Neuronal stem cell (in vitro differentiated cells): ENCODE results near the gene NSMF.

ENCODE experiments used
- DNase-seq: peaks from one replicate; pipeline ENCODE4 v3.0.0-alpha.2; 2013; ENCODE audit warnings: low spot score
- H2AFZ ChIP-seq: one replicate; pipeline ENCODE4 v1.6.1; 2013; ENCODE audit warnings: mild to moderate bottlenecking, low read length, inconsistent platforms
- H2AK5ac ChIP-seq: 2 replicates; pipeline ENCODE4 v1.6.1; 2013; ENCODE audit warnings: low read depth, mild to moderate bottlenecking, inconsistent platforms, low read length, moderate library complexity, mixed read lengths
- H2BK120ac ChIP-seq: 2 replicates; pipeline ENCODE4 v1.6.1; 2013; ENCODE audit warnings: low read depth, mild to moderate bottlenecking, inconsistent platforms, low read length, moderate library complexity, mixed read lengths
- H2BK12ac ChIP-seq: one replicate; pipeline ENCODE4 v1.6.1; 2013; ENCODE audit warnings: low read length, inconsistent platforms
- H2BK15ac ChIP-seq: 2 replicates; pipeline ENCODE4 v1.6.1; 2013; ENCODE audit warnings: mild to moderate bottlenecking, low read length, inconsistent platforms, mixed read lengths
- H2BK5ac ChIP-seq: one replicate; pipeline ENCODE4 v1.6.1; 2013; ENCODE audit warnings: inconsistent platforms, mild to moderate bottlenecking, low read length, moderate library complexity
- H3K14ac ChIP-seq: one replicate; pipeline ENCODE4 v1.6.1; 2013; ENCODE audit warnings: low read length, inconsistent platforms
- H3K18ac ChIP-seq: 2 replicates; pipeline ENCODE4 v1.6.1; 2013; ENCODE audit warnings: low read length, inconsistent platforms
- H3K23ac ChIP-seq: 2 replicates; pipeline ENCODE4 v1.6.1; 2013; ENCODE audit warnings: low read depth, mild to moderate bottlenecking, mixed read lengths, low read length, inconsistent platforms; ENCODE audit not compliant: poor library complexity
- H3K27ac ChIP-seq: replicated peaks from 3 replicates; pipeline ENCODE4 v1.5.1; 2013; ENCODE audit warnings: low read length, inconsistent platforms
- H3K27me3 ChIP-seq, 3 experiments: 2 replicates each; pipeline ENCODE4 v1.6.1; 2013; ENCODE audit warnings: low read length in 3 of 3, mild to moderate bottlenecking in 2 of 3, inconsistent platforms in 1 of 3, low read depth in 1 of 3, mixed read lengths in 1 of 3, moderate library complexity in 1 of 3; ENCODE audit not compliant: control insufficient read depth in 3 of 3, insufficient read depth in 3 of 3
- H3K36me3 ChIP-seq, 2 donors: replicated peaks in 1 of 2; 2 replicates each; pipeline ENCODE4 v1.6.1; 2013; ENCODE audit warnings: low read length in 2 of 2; ENCODE audit not compliant: control insufficient read depth in 2 of 2, insufficient read depth in 2 of 2
- H3K4ac ChIP-seq: 2 replicates; pipeline ENCODE4 v1.6.1; 2013; ENCODE audit warnings: inconsistent platforms, mild to moderate bottlenecking, low read length, moderate library complexity
- H3K4me1 ChIP-seq, 2 donors: 1 replicate in 1 of 2; 2 replicates in 1 of 2; pipeline ENCODE4 v1.6.1; 2013; ENCODE audit warnings: low read length in 2 of 2, low read depth in 1 of 2; ENCODE audit not compliant: control insufficient read depth in 2 of 2, insufficient read depth in 1 of 2
- H3K4me2 ChIP-seq: one replicate; pipeline ENCODE4 v1.6.1; 2013; ENCODE audit warnings: mild to moderate bottlenecking, low read length, inconsistent platforms; ENCODE audit not compliant: insufficient read depth, poor library complexity, severe bottlenecking
- H3K4me3 ChIP-seq, 2 donors: 2 replicates each; pipeline ENCODE4 v1.5.1; 2013; ENCODE audit warnings: low read length in 2 of 2, mild to moderate bottlenecking in 2 of 2, inconsistent platforms in 1 of 2, moderate library complexity in 1 of 2
- H3K79me1 ChIP-seq: one replicate; pipeline ENCODE4 v1.6.1; 2013; ENCODE audit warnings: low read depth, mild to moderate bottlenecking, inconsistent platforms, low read length, moderate library complexity
- H3K9ac ChIP-seq: one replicate; pipeline ENCODE4 v1.6.1; 2013; ENCODE audit warnings: mild to moderate bottlenecking, low read depth, low read length, inconsistent platforms; ENCODE audit not compliant: poor library complexity
- H3K9me3 ChIP-seq, 2 donors: replicated peaks in 1 of 2; 2 replicates each; pipeline versions ENCODE3 to v1.6.1; 2013; ENCODE audit warnings: low read length in 2 of 2, mild to moderate bottlenecking in 2 of 2, inconsistent platforms in 1 of 2, low read depth in 1 of 2, mixed read lengths in 1 of 2, moderate library complexity in 1 of 2; ENCODE audit not compliant: control insufficient read depth in 2 of 2, insufficient read depth in 1 of 2
- H4K8ac ChIP-seq: one replicate; pipeline ENCODE4 v1.6.1; 2013; ENCODE audit warnings: low read depth, mild to moderate bottlenecking, inconsistent platforms, low read length, moderate library complexity
- H4K91ac ChIP-seq: one replicate; pipeline ENCODE4 v1.6.1; 2013; ENCODE audit warnings: low read length, low read depth, mild to moderate bottlenecking, inconsistent platforms; ENCODE audit not compliant: poor library complexity
- WGBS, 2 donors: extraction: QIAGEN DNeasy Blood & Tissue Kit; methylation state at CpG; one replicate each; pipeline ENCODE4 v1.1.7; 2013; ENCODE audit warnings: missing lambda C conversion rate in 2 of 2, mixed read lengths in 1 of 2; ENCODE audit not compliant: insufficient read length in 2 of 2, insufficient replicate concordance in 1 of 2; ENCODE audit errors: extremely low coverage in 2 of 2; 5-methylcytosine and 5-hydroxymethylcytosine counted together

Gene NSMF

DNA sequence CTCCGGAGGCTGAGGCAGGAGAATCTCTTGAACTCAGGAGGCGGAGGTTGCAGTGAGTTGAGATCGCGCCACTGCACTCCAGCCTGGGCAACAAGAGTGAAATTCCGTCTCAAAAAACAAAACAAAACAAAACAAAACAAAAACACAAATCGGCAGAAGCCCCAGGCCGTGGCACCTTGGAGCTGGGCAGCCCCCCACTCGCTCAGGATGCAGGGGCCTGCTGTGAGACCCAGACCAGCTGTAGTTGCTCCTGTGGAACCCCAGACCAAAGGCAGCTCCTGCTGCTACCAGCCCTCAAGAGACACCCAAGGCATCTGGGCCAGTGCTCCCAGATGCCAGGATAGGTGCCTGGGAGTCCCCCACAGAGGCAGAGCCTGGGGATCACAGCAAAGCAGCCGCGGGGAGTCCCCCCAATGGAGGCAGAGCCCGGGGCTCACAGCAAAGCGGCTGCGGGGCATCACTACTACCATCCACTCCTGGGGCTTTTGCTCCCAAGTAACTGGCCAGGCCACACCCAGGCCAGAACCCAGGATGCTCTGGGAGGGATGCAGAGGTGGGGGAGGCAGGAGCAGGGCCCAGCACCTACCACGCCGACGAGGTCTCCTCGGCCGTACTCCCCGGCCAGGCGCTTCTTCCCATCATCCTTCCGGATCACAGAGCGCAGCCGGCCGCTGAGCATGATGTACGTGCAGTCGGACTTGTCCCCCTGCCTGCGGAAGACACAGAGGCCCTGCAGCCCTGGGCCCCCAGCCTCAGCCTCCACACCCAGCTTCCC lies 37.7 kb upstream of the NSMF start:
- no peak overlapping the region for H3K27ac ChIP-seq
- no peak for DNase-seq
- no peak overlapping the region for H3K9ac ChIP-seq
- H3K4me2 ChIP-seq: no peak overlapping the region
- peak overlapping the region; percentile 76 for H3K4ac ChIP-seq
- no peak overlapping the region for H2BK15ac ChIP-seq
- no peak overlapping the region for H2BK12ac ChIP-seq
- no peak overlapping the region for H3K4me3 ChIP-seq
- H3K4me1 ChIP-seq: no peaks in the 10 kb centered on the region
- no peak overlapping the region for H2BK5ac ChIP-seq
- H2AFZ ChIP-seq: no peak overlapping the region
- no peak overlapping the region for H3K23ac ChIP-seq
- no CpG with 5 or more reads among the region's 27 CpGs for WGBS, 2 donors
- peak overlapping the region; percentile 38 for H3K18ac ChIP-seq
- no peak overlapping the region for H4K91ac ChIP-seq
- peak overlapping the region; percentile 28 for H2AK5ac ChIP-seq
- H3K14ac ChIP-seq: peak overlapping the region; percentile 94
- H3K27me3 ChIP-seq: no peaks in the 10 kb centered on the region
- H3K36me3 ChIP-seq: no peaks in the 10 kb centered on the region
- no peak overlapping the region for H4K8ac ChIP-seq
- peaks cover 3 to 11% of the 10 kb centered on the region in 2 donors for H3K9me3 ChIP-seq
- no peak overlapping the region for H2BK120ac ChIP-seq
- no peaks in the 10 kb centered on the region for H3K79me1 ChIP-seq

DNA sequence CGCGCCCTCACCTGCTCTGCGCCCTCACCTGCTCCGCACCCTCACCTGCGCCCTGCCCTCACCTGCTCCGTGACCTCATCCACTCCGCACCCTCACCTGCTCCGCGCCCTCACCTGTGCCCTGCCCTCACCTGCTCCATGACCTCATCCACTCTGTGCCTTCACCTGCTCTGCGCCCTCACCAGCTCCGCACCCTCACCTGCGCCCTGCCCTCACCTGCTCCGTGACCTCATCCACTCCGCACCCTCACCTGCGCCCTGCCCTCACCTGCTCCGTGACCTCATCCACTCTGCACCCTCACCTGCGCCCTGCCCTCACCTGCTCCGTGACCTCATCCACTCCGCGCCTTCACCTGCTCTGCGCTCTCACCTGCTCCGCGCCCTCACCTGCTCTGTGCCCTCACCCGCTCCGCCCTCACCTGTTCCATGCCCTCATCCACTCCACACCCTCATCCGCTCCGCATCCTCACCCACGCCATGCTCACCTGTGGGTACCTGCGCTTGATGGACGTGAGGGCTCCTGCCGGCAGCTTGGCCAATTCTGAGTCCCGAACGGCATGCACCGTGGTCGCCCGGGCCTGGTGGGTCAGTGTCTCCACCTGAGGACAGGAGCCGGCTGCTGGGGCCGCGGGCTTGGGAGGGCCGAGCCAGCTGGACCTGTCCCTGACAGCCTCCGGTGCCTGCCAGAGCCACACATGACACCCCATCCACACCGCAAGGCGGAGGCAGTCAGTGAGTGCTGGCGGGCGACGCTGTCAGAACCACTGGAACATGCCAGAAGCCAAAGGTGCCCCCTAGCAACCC lies 35.6 kb upstream of the NSMF start:
- H4K8ac ChIP-seq: peak overlapping the region; percentile 82
- no peak overlapping the region for H2AFZ ChIP-seq
- no peak for DNase-seq
- no peak overlapping the region for H3K4me2 ChIP-seq
- H3K14ac ChIP-seq: peak overlapping the region; percentile 94
- no peak overlapping the region for H4K91ac ChIP-seq
- WGBS, 2 donors: no CpG with 5 or more reads among the region's 46 CpGs
- peak overlapping the region; percentile 65 for H3K23ac ChIP-seq
- H3K18ac ChIP-seq: peak overlapping the region; percentile 19
- no peaks in the 10 kb centered on the region for H3K4me1 ChIP-seq
- H2BK15ac ChIP-seq: peak overlapping the region; percentile 43
- no peak overlapping the region for H3K9ac ChIP-seq
- peak overlapping the region; percentile 58 for H2BK12ac ChIP-seq
- H3K36me3 ChIP-seq: no peaks in the 10 kb centered on the region
- H2AK5ac ChIP-seq: peak overlapping the region; percentile 75
- no peak overlapping the region for H2BK120ac ChIP-seq
- no peaks in the 10 kb centered on the region for H3K79me1 ChIP-seq
- H3K4me3 ChIP-seq: peak overlapping the region in 1 of 2 donors; percentile 47
- no peaks in the 10 kb centered on the region for H3K27me3 ChIP-seq
- peaks cover 3 to 8% of the 10 kb centered on the region in 2 donors for H3K9me3 ChIP-seq
- no peak overlapping the region for H3K27ac ChIP-seq
- H2BK5ac ChIP-seq: no peak overlapping the region
- H3K4ac ChIP-seq: no peak overlapping the region

DNA sequence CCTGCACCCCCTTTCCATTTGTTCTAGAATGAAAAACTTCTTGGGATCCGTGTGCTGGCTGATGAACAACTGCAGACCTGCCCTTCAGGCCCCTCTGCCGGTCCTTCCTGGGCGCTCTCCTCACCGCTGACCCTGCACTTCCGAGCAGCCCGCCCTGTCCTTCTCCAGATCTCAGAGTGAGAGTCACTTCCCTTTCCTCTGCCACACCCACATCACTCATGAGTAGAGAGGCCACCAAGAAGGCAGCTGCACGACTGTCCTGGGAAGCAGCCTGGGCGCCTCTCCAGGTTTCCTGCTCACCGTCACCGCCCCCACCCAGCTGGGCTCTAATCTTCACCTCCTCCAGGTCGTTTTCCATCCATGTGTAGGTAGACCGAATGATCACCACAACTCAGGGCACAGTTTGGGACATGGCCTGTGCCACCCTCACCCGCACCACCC lies 35.0 kb upstream of the NSMF start:
- Histone ChIP-seq H2BK5ac (no peak overlapping the region), H3K79me1 (no peaks in the 10 kb centered on the region), H3K14ac (no peak overlapping the region), H3K9ac (no peak overlapping the region), H2BK12ac (no peak overlapping the region), H4K8ac (no peak overlapping the region), H3K4me3 (peak overlapping the region in 1 of 2 donors; percentile 47), H3K23ac (peak overlapping the region; percentile 65), H2AFZ (no peak overlapping the region), H4K91ac (no peak overlapping the region), H2BK15ac (no peak overlapping the region), H2AK5ac (no peak overlapping the region), H3K36me3 (no peaks in the 10 kb centered on the region), H2BK120ac (peak overlapping the region; percentile 17), H3K4me1 (no peaks in the 10 kb centered on the region), H3K4ac (no peak overlapping the region), H3K27me3 (no peaks in the 10 kb centered on the region), H3K4me2 (no peak overlapping the region), H3K27ac (no peak overlapping the region), H3K9me3 (peaks cover 3 to 7% of the 10 kb centered on the region in 2 donors), H3K18ac (no peak overlapping the region)
- no CpG with 5 or more reads among the region's 13 CpGs for WGBS, 2 donors
- DNase-seq: no peak
